Gastrocnemius medialis (tissue), 4 donors: ENCODE measurements around the gene PTPN21. TPM values are rescaled to one million over a fixed set of nuclear protein-coding genes. Genes with fewer than 3 reads are reported as not detected.
A peak's percentile ranks its signal among the peaks of the same experiment; 100 is the strongest.

Experiments used
- ATAC-seq, 2 donors: fragments of 150-250 bp; one replicate each; pipeline ENCODE4 v1.9.1; 2016
- DNase-seq, 2 donors: peaks; one replicate each; pipeline ENCODE4 v3.0.0-alpha.2; 2019
- H3K27ac ChIP-seq, 4 donors: fragments of 200-600 bp; sonication (generic); 1 replicate in 1 of 4; 2 replicates in 3 of 4; pipeline ENCODE4 v1.5.1; 2016 to 2018; ENCODE audit warnings: mild to moderate bottlenecking in 2 of 4, moderate library complexity in 1 of 4
- H3K27me3 ChIP-seq, 3 donors: fragments of 200-600 bp; sonication (generic) in 2 of 3; 1 replicate in 1 of 3; 2 replicates in 2 of 3; pipeline versions ENCODE4 v1.5.1 to v1.6.0; 2016 to 2019; ENCODE audit warnings: mild to moderate bottlenecking in 1 of 3, moderate library complexity in 1 of 3
- H3K36me3 ChIP-seq, 2 donors: fragments of 200-600 bp; sonication (generic) in 1 of 2; one replicate each; pipeline ENCODE4 v1.5.1; 2017 to 2018
- H3K4me1 ChIP-seq, 2 donors: fragments of 200-600 bp; sonication (generic) in 1 of 2; one replicate each; pipeline ENCODE4 v1.5.1; 2016 to 2017; ENCODE audit warnings: mild to moderate bottlenecking in 2 of 2
- H3K4me3 ChIP-seq, 4 donors: fragments of 200-600 bp; sonication (generic) in 3 of 4; 1 replicate in 1 of 4; 2 replicates in 3 of 4; pipeline ENCODE4 v1.5.1; 2016 to 2019; ENCODE audit warnings: mild to moderate bottlenecking in 2 of 4
- H3K9me3 ChIP-seq, 3 donors: fragments of 200-600 bp; sonication (generic) in 2 of 3; 1 replicate in 1 of 3; 2 replicates in 2 of 3; pipeline ENCODE4 v1.5.1; 2016 to 2019
- POLR2A ChIP-seq, 2 donors: fragments of 450-650 bp; IDR thresholded peaks; one replicate each; pipeline ENCODE4 v1.6.1; 2017; ENCODE audit warnings: antibody characterized with exemption in 2 of 2, mild to moderate bottlenecking in 2 of 2, moderate library complexity in 2 of 2
- in situ Hi-C, 4 donors: fragments of 200-750 bp; cut with MboI; loops; one replicate each; pipeline versions ENCODE4 v1.15.0 to v1.8.0; 2017; ENCODE audit warnings: low sequenced_read_pairs in 4 of 4
- intact Hi-C: fragments of 100-400 bp; cut with DNase I; formaldehyde crosslinking; loops from one replicate; pipeline ENCODE4 v1.15.1; 2023; ENCODE audit warnings: low total_unique reads
- total RNA-seq, 4 donors: library from RNA; depleted of rRNA; stranded (reverse); fragments of >200 nt; gene quantifications; one replicate each; pipeline versions ENCODE4 v1.1.0 to v1.2.3, GENCODE V29; 2016
- TF ChIP-seq, protein P1 (sequence below), 5 experiments: fragments of 450-650 bp in 3 of 5; fragments of 200-600 bp in 2 of 5; sonication (generic) in 2 of 5; IDR thresholded peaks in 4 of 5; conservative IDR thresholded peaks in 1 of 5; 1 replicate in 4 of 5; 2 replicates in 1 of 5; pipeline ENCODE4 v1.5.1; 2016 to 2019; ENCODE audit warnings: antibody characterized with exemption in 5 of 5, mild to moderate bottlenecking in 3 of 5, moderate library complexity in 3 of 5

The PTPN21 gene
- total RNA-seq, 4 donors from 2014 or later = 5.6 to 11.1 (median 8.6) TPM

GRCh38 chr14:88545256-88545655 is 9.6 kb downstream of the PTPN21 start:
- Histone ChIP-seq H3K27ac (no peak overlapping the region), H3K4me3 (no peak overlapping the region), H3K4me1 (peaks cover 13 to 21% of the 10 kb centered on the region in 2 donors), H3K9me3 (no peaks in the 10 kb centered on the region), H3K27me3 (no peaks in the 10 kb centered on the region), H3K36me3 (peaks cover 0 to 18% of the 10 kb centered on the region in 2 donors)
- in situ Hi-C loops = loop anchor here in 1 of 4 donors (10.0 kb wide), 1 partner anchor 50 kb away; no protein-coding TSS in a partner anchor
- DNase-seq (no peak), ATAC-seq (no peak)
- intact Hi-C loops = no loop called here
- no peak for TF ChIP-seq POLR2A (IDR thresholded peaks at IDR 0.05)
- TF ChIP-seq, protein P1, sequence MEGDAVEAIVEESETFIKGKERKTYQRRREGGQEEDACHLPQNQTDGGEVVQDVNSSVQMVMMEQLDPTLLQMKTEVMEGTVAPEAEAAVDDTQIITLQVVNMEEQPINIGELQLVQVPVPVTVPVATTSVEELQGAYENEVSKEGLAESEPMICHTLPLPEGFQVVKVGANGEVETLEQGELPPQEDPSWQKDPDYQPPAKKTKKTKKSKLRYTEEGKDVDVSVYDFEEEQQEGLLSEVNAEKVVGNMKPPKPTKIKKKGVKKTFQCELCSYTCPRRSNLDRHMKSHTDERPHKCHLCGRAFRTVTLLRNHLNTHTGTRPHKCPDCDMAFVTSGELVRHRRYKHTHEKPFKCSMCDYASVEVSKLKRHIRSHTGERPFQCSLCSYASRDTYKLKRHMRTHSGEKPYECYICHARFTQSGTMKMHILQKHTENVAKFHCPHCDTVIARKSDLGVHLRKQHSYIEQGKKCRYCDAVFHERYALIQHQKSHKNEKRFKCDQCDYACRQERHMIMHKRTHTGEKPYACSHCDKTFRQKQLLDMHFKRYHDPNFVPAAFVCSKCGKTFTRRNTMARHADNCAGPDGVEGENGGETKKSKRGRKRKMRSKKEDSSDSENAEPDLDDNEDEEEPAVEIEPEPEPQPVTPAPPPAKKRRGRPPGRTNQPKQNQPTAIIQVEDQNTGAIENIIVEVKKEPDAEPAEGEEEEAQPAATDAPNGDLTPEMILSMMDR (IDR thresholded peaks at IDR 0.05 in 4 of 5, conservative IDR thresholded peaks at IDR 0.05 in 1 of 5) = no peak

DNA sequence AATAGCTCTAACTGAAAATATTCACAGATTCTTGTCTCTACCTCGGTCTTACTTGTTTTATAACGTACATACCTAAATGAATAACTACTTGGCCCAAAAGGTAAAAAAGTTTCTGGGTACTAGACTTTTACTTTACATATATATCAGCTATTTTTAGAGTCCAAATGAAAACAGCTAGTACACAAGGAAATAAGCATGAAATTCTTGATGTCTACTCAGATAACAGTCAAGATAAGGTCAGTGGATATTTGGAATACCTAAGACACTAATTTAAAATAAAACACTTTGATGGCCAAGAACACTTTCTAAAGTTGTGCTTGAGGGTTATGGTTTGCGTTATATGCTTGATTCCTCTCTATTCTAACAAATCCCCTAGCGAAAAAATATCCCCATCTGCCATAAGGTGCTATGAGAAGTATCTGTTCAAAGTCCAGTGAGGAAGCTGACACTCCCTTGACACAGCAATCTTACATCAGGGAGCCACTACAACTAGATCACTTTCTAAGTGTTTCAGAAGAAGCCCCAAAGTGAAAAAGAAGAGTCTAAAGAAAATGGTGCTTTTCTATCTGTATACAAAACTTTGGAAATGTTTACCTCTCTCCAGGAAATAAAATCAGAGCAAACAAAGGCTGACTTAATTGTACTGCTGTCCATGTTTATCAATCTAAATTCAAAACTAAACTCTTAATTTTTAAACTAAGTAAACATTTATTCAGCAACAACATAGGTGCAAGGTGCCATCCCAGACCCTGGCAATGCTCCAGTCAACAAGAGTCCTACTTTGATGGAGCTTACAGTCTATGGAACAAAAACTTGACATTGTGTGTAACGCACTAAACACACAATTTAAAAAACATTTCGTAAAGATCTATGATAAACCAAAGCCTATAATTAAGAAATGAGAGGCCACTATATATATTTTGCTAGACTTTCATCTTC is 11.7 kb downstream of the PTPN21 start:
- peak overlapping the region in 1 of 4 donors; percentile 27 for H3K27ac ChIP-seq
- H3K27me3 ChIP-seq = no peaks in the 10 kb centered on the region
- no peaks in the 10 kb centered on the region for H3K9me3 ChIP-seq
- DNase-seq = no peak
- ATAC-seq = no peak
- no peak overlapping the region for H3K4me3 ChIP-seq
- in situ Hi-C loops = loop anchor here in 1 of 4 donors (10.0 kb wide), 1 partner anchor 48 kb away; no protein-coding TSS in a partner anchor
- H3K36me3 ChIP-seq = no peaks in the 10 kb centered on the region
- peaks cover 20 to 21% of the 10 kb centered on the region in 2 donors for H3K4me1 ChIP-seq
- intact Hi-C loops = no loop called here
- no peak for TF ChIP-seq POLR2A (IDR thresholded peaks at IDR 0.05)
- TF ChIP-seq, protein P1 (IDR thresholded peaks at IDR 0.05 in 4 of 5, conservative IDR thresholded peaks at IDR 0.05 in 1 of 5) = no peak

- TF ChIP-seq, protein P1 (IDR thresholded peaks at IDR 0.05 in 4 of 5, conservative IDR thresholded peaks at IDR 0.05 in 1 of 5) = no peak
- no peak for TF ChIP-seq POLR2A (IDR thresholded peaks at IDR 0.05)
- Histone ChIP-seq H3K4me3 (no peak overlapping the region), H3K27me3 (no peaks in the 10 kb centered on the region), H3K27ac (no peak overlapping the region), H3K36me3 (no peaks in the 10 kb centered on the region), H3K9me3 (no peaks in the 10 kb centered on the region), H3K4me1 (peaks cover 34 to 37% of the 10 kb centered on the region in 2 donors)
- intact Hi-C loops (no loop called here), in situ Hi-C loops (loop anchor here in 1 of 4 donors (10.0 kb wide), 1 partner anchor 47 kb away; no protein-coding TSS in a partner anchor)
- DNase-seq (no peak), ATAC-seq (no peak)
Measured at GRCh38 chr14:88541324-88541723, 13.5 kb downstream of the PTPN21 start.

DNA sequence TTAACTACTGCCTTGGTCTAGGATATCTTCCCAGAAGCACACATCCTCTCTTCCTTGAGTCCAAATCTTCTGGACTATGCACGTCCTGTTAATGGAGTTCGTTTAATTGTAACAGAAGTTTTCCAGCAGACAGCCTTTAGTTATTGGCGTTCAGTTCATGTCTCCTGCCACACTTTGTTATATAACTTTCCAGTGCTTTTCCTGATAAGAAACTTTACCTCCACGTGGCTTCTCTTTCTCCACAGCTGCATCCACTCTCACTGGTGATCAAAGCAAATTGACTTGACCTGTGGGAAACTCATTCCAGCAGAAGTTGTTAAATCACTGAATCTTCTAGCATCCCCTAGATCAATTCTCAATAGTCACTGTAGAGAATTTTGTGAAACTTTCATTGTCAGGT is 19.0 kb downstream of the PTPN21 start:
- Histone ChIP-seq H3K9me3 (no peaks in the 10 kb centered on the region), H3K36me3 (peaks cover 0 to 7% of the 10 kb centered on the region in 2 donors), H3K27me3 (no peaks in the 10 kb centered on the region), H3K4me1 (peaks cover 23 to 33% of the 10 kb centered on the region in 2 donors), H3K27ac (no peak overlapping the region), H3K4me3 (no peak overlapping the region)
- in situ Hi-C loops (no loop called here), intact Hi-C loops (no loop called here)
- DNase-seq (no peak), ATAC-seq (no peak)
- TF ChIP-seq, protein P1 (IDR thresholded peaks at IDR 0.05 in 4 of 5, conservative IDR thresholded peaks at IDR 0.05 in 1 of 5) = no peak
- no peak for TF ChIP-seq POLR2A (IDR thresholded peaks at IDR 0.05)
